ENCODE measurements around the gene DDX60.
"Not testable (repeated sequence)": the region's sequence is repeated elsewhere in the genome, so short reads cannot be mapped to it uniquely, and the experiment has no call there.

DNA sequence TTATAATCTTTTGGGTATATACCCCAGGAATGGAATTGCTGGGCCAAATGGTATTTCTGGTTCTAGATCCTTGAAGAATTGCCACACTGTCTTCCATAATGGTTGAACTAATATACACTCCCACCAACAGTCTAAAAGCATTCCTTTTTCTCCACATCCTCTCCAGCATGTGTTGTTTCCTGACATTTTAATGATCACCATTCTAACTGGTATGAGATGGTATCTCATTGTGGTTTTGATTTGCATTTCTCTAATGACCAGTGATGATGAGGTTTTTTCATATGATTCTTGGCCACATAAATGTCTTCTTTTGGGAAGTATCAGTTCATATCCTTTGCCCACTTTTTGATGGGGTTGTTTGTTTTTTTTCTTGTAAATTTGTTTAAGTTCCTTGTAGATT, 105.0 kb downstream of the DDX60 start:
- TF ChIP-seq CTCF, POLR2A (IDR thresholded peaks at IDR 0.05): not testable (repeated sequence)
